ENCODE measurements around the gene KIAA2012. TPM values are rescaled to one million over a fixed set of nuclear protein-coding genes. Genes with fewer than 3 reads are reported as not detected.

The KIAA2012 gene
- 0.07 TPM for polyA plus RNA-seq (2013, experiment 1 of 2)
- 0.04 TPM for polyA plus RNA-seq (2013, experiment 2 of 2)

DNA sequence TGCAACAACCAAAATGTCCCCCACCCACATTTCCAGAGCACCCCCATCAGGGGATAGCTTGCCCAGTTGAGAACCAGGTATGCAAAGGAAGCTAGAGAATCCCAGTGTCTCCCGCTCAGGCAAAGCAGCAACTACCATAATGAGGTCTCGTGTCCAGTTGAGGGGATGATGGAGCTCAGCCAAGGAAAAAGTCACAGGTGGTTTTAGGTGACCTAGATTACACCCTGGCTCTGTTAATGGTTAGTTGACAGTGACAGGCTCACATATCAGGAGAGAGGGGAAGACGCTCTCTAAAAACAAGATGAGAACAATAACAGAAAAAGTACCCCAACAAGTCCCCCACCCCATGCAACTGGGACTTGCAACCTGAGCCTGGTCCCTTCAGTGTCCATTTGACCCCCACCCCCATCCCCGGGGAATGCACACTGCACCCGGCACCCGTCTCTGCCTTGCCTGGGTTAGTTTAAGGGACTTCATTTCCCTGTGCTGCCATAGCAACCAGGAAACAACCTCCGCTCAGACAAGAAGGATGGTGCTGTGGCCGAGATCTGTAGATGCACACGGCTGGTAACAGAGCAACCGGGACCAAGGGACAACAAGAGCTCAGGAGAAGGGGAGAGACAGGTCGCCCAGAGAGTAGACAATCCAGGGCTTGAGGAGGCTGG is at the start of gene KIAA2012:
KIAA2012 (plus strand) TSS at position 519 of the 665 bp plus-strand sequence. CDS start 373 bp downstream, outside the sequence.
- no peak within 1 kb of the TSS for H3K18ac ChIP-seq (ENCODE audit: low read depth in 1 of 2, low read length in 2 of 2)
- H3K4ac ChIP-seq (ENCODE audit: low read depth in 1 of 2, low read length in 2 of 2): no peak within 1 kb of the TSS
- no peak within 1 kb of the TSS for H2BK15ac ChIP-seq (ENCODE audit: low read depth, poor library complexity, severe bottlenecking)
- no peak within 1 kb of the TSS for H3K4me2 ChIP-seq (ENCODE audit: low read length, poor library complexity, severe bottlenecking)
- H3K4me1 ChIP-seq (ENCODE audit: control insufficient read depth, insufficient read depth, low read depth, low read length): peaks cover 3% of the 10 kb centered on the region
- H3K36me3 ChIP-seq (ENCODE audit: control insufficient read depth in 1 of 2, insufficient read depth in 2 of 2, low read depth in 1 of 2, low read length in 2 of 2): no peaks in the 10 kb centered on the region
- H3K14ac ChIP-seq (ENCODE audit: low read length in 2 of 2): no peak within 1 kb of the TSS
- DNase-seq: no peak
- H4K91ac ChIP-seq (ENCODE audit: low read length): no peak within 1 kb of the TSS
- H3K27me3 ChIP-seq (ENCODE audit: control insufficient read depth in 1 of 2, insufficient read depth in 1 of 2, low read length in 2 of 2): peaks cover 0 to 13% of the 10 kb centered on the region in 2 experiments
- H2BK12ac ChIP-seq (ENCODE audit: low read length in 2 of 2): no peak within 1 kb of the TSS
- no peak within 1 kb of the TSS for H3K9ac ChIP-seq (ENCODE audit: low read length)
- no peak within 1 kb of the TSS for H4K8ac ChIP-seq (ENCODE audit: low read length)
- H3K23ac ChIP-seq (ENCODE audit: low read length in 2 of 2): no peak within 1 kb of the TSS
- no peak within 1 kb of the TSS for H3K27ac ChIP-seq (ENCODE audit: low read length, poor library complexity, severe bottlenecking)
- H2AFZ ChIP-seq (ENCODE audit: low read depth, low read length): no peak within 1 kb of the TSS
- H3K4me3 ChIP-seq (ENCODE audit: insufficient read depth in 1 of 2, low read depth in 1 of 2, low read length in 2 of 2): no peak within 1 kb of the TSS
- no peak within 1 kb of the TSS for H2BK120ac ChIP-seq (ENCODE audit: low read depth, low read length)
- no peaks in the 10 kb centered on the region for H3K79me1 ChIP-seq (replicated peaks; ENCODE audit: low read length, poor library complexity, severe bottlenecking)
- no peak within 1 kb of the TSS for H2AK5ac ChIP-seq (ENCODE audit: low read length, severe bottlenecking)
- H2BK5ac ChIP-seq (ENCODE audit: low read depth, low read length, poor library complexity, severe bottlenecking): no peak within 1 kb of the TSS
- 80% methylated on average over 10 of the region's 11 CpGs for WGBS
- no peaks in the 10 kb centered on the region for H3K9me3 ChIP-seq (ENCODE audit: control insufficient read depth, low read length)

DNA sequence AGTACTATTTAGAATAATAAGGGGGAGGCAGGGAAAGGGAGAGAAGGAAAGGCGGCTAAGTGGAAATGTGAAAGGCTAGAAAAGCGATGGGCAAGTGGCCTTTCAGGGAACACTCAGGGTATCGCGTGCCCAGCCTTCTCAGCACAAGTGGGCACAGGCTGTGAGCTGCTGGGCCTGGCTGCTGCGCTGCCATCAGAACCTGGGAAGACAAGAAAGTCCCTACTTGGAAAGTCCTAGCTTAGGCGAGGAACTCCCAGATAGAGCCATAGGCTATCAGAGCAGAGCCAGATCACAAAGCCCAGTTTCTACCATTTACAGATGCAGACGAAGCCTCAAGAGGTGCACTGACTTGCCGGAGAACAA is 49.2 kb upstream of the KIAA2012 start:
- Histone ChIP-seq H2AFZ (ENCODE audit: low read depth, low read length) (no peak overlapping the region), H3K9ac (ENCODE audit: low read length) (no peak overlapping the region), H2BK15ac (ENCODE audit: low read depth, poor library complexity, severe bottlenecking) (no peak overlapping the region), H3K4me1 (ENCODE audit: control insufficient read depth, insufficient read depth, low read depth, low read length) (no peaks in the 10 kb centered on the region), H3K4me2 (ENCODE audit: low read length, poor library complexity, severe bottlenecking) (no peak overlapping the region), H3K27me3 (ENCODE audit: control insufficient read depth in 1 of 2, insufficient read depth in 1 of 2, low read length in 2 of 2) (peaks cover 0 to 36% of the 10 kb centered on the region in 2 experiments), H3K9me3 (ENCODE audit: control insufficient read depth, low read length) (no peaks in the 10 kb centered on the region), H2BK12ac (ENCODE audit: low read length in 2 of 2) (no peak overlapping the region), H3K4me3 (ENCODE audit: insufficient read depth in 1 of 2, low read depth in 1 of 2, low read length in 2 of 2) (no peak overlapping the region), H3K36me3 (ENCODE audit: control insufficient read depth in 1 of 2, insufficient read depth in 2 of 2, low read depth in 1 of 2, low read length in 2 of 2) (no peaks in the 10 kb centered on the region), H4K8ac (ENCODE audit: low read length) (no peak overlapping the region), H3K23ac (ENCODE audit: low read length in 2 of 2) (no peak overlapping the region), H2BK5ac (ENCODE audit: low read depth, low read length, poor library complexity, severe bottlenecking) (no peak overlapping the region), H3K79me1 (replicated peaks; ENCODE audit: low read length, poor library complexity, severe bottlenecking) (no peaks in the 10 kb centered on the region), H2BK120ac (ENCODE audit: low read depth, low read length) (no peak overlapping the region), H3K18ac (ENCODE audit: low read depth in 1 of 2, low read length in 2 of 2) (no peak overlapping the region), H3K14ac (ENCODE audit: low read length in 2 of 2) (no peak overlapping the region), H3K4ac (ENCODE audit: low read depth in 1 of 2, low read length in 2 of 2) (no peak overlapping the region), H2AK5ac (ENCODE audit: low read length, severe bottlenecking) (no peak overlapping the region), H3K27ac (ENCODE audit: low read length, poor library complexity, severe bottlenecking) (no peak overlapping the region), H4K91ac (ENCODE audit: low read length) (no peak overlapping the region)
- 69% methylated on average over 8 of the region's 8 CpGs for WGBS
- DNase-seq: no peak

DNA sequence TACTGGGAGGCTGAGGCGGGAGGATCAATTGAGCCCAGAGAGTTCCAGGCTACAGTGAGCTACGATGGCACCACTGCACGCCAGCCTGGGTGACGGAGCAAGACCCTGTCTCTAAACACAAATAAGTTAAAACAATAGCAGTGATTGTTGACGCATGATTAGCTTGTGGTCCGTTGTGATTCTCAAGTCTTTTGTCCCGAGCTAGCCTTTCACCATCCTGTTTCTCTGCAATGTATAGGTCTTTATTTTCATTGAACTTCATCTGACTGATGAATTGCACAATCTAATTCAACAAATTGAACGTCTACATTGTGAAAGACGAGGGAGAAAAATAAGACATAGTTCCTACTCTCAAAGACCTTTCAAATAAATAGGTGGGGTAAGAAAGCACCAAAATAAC is 48.2 kb upstream of the KIAA2012 start:
- Histone ChIP-seq H3K18ac (ENCODE audit: low read depth in 1 of 2, low read length in 2 of 2) (no peak overlapping the region), H4K91ac (ENCODE audit: low read length) (no peak overlapping the region), H3K4me3 (ENCODE audit: insufficient read depth in 1 of 2, low read depth in 1 of 2, low read length in 2 of 2) (no peak overlapping the region), H3K9ac (ENCODE audit: low read length) (no peak overlapping the region), H3K4me2 (ENCODE audit: low read length, poor library complexity, severe bottlenecking) (no peak overlapping the region), H3K4me1 (ENCODE audit: control insufficient read depth, insufficient read depth, low read depth, low read length) (no peaks in the 10 kb centered on the region), H4K8ac (ENCODE audit: low read length) (no peak overlapping the region), H3K79me1 (replicated peaks; ENCODE audit: low read length, poor library complexity, severe bottlenecking) (no peaks in the 10 kb centered on the region), H2BK15ac (ENCODE audit: low read depth, poor library complexity, severe bottlenecking) (no peak overlapping the region), H3K23ac (ENCODE audit: low read length in 2 of 2) (no peak overlapping the region), H2BK12ac (ENCODE audit: low read length in 2 of 2) (no peak overlapping the region), H2BK5ac (ENCODE audit: low read depth, low read length, poor library complexity, severe bottlenecking) (no peak overlapping the region), H2BK120ac (ENCODE audit: low read depth, low read length) (no peak overlapping the region), H3K27me3 (ENCODE audit: control insufficient read depth in 1 of 2, insufficient read depth in 1 of 2, low read length in 2 of 2) (peaks cover 0 to 30% of the 10 kb centered on the region in 2 experiments), H3K4ac (ENCODE audit: low read depth in 1 of 2, low read length in 2 of 2) (no peak overlapping the region), H3K36me3 (ENCODE audit: control insufficient read depth in 1 of 2, insufficient read depth in 2 of 2, low read depth in 1 of 2, low read length in 2 of 2) (no peaks in the 10 kb centered on the region), H2AK5ac (ENCODE audit: low read length, severe bottlenecking) (no peak overlapping the region), H3K9me3 (ENCODE audit: control insufficient read depth, low read length) (no peaks in the 10 kb centered on the region), H2AFZ (ENCODE audit: low read depth, low read length) (no peak overlapping the region), H3K14ac (ENCODE audit: low read length in 2 of 2) (no peak overlapping the region), H3K27ac (ENCODE audit: low read length, poor library complexity, severe bottlenecking) (no peak overlapping the region)
- no peak for DNase-seq
- 96% methylated on average over 8 of the region's 9 CpGs for WGBS

DNA sequence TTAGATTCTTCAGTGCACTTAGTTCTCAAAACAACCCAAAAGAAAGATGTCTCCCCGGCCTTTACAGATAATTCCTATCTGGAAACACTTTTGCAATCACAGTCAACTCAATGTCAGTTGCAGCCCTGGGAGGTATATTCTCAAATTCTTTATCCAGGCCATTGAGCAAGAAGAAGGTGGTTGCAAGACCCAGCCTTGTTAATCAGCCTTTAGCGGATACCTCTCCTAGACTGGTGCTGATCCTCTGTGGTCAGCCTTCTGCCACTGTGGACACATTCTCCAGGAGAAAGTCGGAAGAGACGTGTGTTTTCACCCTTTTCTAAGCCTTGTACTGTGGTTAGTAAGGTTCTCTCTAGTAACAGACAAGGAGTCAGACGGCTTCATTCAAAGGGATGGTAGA is 47.2 kb upstream of the KIAA2012 start:
- Histone ChIP-seq H3K4me2 (ENCODE audit: low read length, poor library complexity, severe bottlenecking) (no peak overlapping the region), H3K14ac (ENCODE audit: low read length in 2 of 2) (no peak overlapping the region), H4K8ac (ENCODE audit: low read length) (no peak overlapping the region), H2AK5ac (ENCODE audit: low read length, severe bottlenecking) (no peak overlapping the region), H3K27me3 (ENCODE audit: control insufficient read depth in 1 of 2, insufficient read depth in 1 of 2, low read length in 2 of 2) (peaks cover 0 to 25% of the 10 kb centered on the region in 2 experiments), H2BK12ac (ENCODE audit: low read length in 2 of 2) (no peak overlapping the region), H2BK5ac (ENCODE audit: low read depth, low read length, poor library complexity, severe bottlenecking) (no peak overlapping the region), H3K27ac (ENCODE audit: low read length, poor library complexity, severe bottlenecking) (no peak overlapping the region), H2BK120ac (ENCODE audit: low read depth, low read length) (no peak overlapping the region), H3K18ac (ENCODE audit: low read depth in 1 of 2, low read length in 2 of 2) (no peak overlapping the region), H3K4me1 (ENCODE audit: control insufficient read depth, insufficient read depth, low read depth, low read length) (no peaks in the 10 kb centered on the region), H3K23ac (ENCODE audit: low read length in 2 of 2) (no peak overlapping the region), H3K79me1 (replicated peaks; ENCODE audit: low read length, poor library complexity, severe bottlenecking) (no peaks in the 10 kb centered on the region), H3K36me3 (ENCODE audit: control insufficient read depth in 1 of 2, insufficient read depth in 2 of 2, low read depth in 1 of 2, low read length in 2 of 2) (no peaks in the 10 kb centered on the region), H3K9me3 (ENCODE audit: control insufficient read depth, low read length) (no peaks in the 10 kb centered on the region), H3K4ac (ENCODE audit: low read depth in 1 of 2, low read length in 2 of 2) (no peak overlapping the region), H2BK15ac (ENCODE audit: low read depth, poor library complexity, severe bottlenecking) (no peak overlapping the region), H4K91ac (ENCODE audit: low read length) (no peak overlapping the region), H2AFZ (ENCODE audit: low read depth, low read length) (no peak overlapping the region), H3K9ac (ENCODE audit: low read length) (no peak overlapping the region), H3K4me3 (ENCODE audit: insufficient read depth in 1 of 2, low read depth in 1 of 2, low read length in 2 of 2) (no peak overlapping the region)
- no peak for DNase-seq
- WGBS: 96% methylated on average over 5 of the region's 5 CpGs

Data from mesenchymal stem cell (in vitro differentiated cells and primary cell).